Mucosa of stomach (tissue), 1 donor: Measurements from ENCODE around the gene BCL11A.

ENCODE experiments used
- H3K27me3 ChIP-seq: one replicate; pipeline ENCODE4 v1.7.0; 2013; ENCODE audit warnings: mild to moderate bottlenecking, low read length; ENCODE audit not compliant: control insufficient read depth, insufficient read depth
- H3K36me3 ChIP-seq: one replicate; pipeline ENCODE4 v1.7.0; 2013; ENCODE audit warnings: low read length; ENCODE audit not compliant: control insufficient read depth, insufficient read depth
- H3K4me1 ChIP-seq: one replicate; pipeline ENCODE4 v1.7.0; 2013; ENCODE audit warnings: mild to moderate bottlenecking, low read length; ENCODE audit not compliant: control insufficient read depth, insufficient read depth
- H3K4me3 ChIP-seq: one replicate; pipeline ENCODE4 v1.7.0; 2013; ENCODE audit warnings: low read length
- H3K9ac ChIP-seq: one replicate; pipeline ENCODE4 v1.7.0; 2013; ENCODE audit warnings: mild to moderate bottlenecking, low read length, moderate library complexity
- H3K9me3 ChIP-seq: one replicate; pipeline ENCODE4 v1.7.0; 2013; ENCODE audit warnings: mild to moderate bottlenecking, low read length, moderate library complexity; ENCODE audit not compliant: control insufficient read depth
- donor health status: Pancreatic carcinoma.

The BCL11A gene

DNA sequence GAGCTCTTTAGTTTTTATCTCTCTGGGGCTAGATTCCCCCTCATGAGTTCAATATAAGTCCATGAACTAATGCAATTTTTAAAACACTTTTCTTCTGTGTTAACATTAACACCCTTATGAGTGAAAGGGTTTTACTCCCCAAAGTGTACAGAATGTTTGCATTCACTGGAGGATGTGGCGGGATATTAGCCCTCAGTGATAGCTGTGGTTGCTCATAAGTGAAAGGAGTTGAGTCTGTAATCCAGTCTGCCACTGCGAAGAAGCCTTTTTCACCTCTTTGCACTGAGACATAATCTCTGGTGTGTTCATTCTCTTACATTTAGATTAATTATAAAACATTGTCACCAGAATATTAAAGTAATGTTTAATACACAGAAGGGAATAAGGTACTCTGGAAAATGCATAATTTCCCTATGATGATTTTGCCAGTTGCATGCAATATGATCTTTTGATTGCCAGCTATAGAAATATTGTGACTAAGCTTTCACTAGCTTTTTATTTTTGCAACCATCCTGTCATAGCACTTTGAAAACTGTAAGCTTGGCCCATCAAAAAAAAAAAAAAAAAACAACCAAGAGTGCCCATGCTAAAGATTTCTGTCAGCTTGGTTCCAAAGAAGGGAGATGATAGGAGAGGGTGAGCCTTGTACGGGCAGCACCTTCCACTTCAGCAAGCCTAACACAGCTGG, 113.2 kb downstream of the BCL11A start:
- H3K9me3 ChIP-seq, result no peaks in the 10 kb centered on the region
- no peak overlapping the region for H3K4me3 ChIP-seq
- no peaks in the 10 kb centered on the region for H3K36me3 ChIP-seq
- H3K27me3 ChIP-seq, result no peaks in the 10 kb centered on the region
- H3K4me1 ChIP-seq, result no peaks in the 10 kb centered on the region
- no peak overlapping the region for H3K9ac ChIP-seq

DNA sequence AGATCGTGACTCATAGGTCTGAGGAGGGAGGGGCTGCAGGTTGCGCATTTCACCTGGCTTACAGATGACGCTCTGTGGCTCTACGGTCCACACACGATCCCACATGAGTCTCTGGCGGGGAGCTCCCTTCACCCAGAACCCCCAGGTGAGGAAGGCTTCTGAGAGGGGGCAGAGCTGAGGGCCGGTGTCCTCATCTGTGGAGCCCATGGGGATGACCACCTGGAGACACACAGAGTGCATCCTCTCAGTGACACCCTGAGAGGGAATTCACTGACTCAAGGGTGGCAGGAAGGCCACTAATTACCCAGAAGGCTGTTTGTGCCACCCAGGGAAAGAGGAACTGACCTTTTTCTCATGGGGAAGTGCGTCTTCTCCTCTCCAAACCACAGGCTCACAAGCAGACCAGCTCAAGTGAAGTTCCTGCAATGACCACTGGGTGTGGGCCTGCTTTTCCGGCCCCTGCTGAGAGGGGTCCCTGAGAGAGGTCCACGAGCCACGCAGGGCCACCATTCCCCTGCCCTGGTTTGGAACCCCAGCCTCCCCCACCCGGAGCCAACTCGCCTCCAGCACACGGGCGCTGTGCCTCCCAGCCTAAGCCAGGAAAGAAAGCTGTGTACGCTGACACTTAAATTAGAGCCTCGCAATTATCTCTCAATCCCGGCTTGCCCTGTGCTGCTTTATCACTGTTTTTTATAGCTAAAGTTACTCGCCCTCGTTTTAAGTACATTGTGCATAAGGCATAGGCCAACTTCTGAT, 114.1 kb downstream of the BCL11A start:
- H3K4me1 ChIP-seq, result no peaks in the 10 kb centered on the region
- H3K9ac ChIP-seq, result no peak overlapping the region
- H3K9me3 ChIP-seq, result no peaks in the 10 kb centered on the region
- H3K27me3 ChIP-seq, result no peaks in the 10 kb centered on the region
- no peaks in the 10 kb centered on the region for H3K36me3 ChIP-seq
- H3K4me3 ChIP-seq, result no peak overlapping the region

DNA sequence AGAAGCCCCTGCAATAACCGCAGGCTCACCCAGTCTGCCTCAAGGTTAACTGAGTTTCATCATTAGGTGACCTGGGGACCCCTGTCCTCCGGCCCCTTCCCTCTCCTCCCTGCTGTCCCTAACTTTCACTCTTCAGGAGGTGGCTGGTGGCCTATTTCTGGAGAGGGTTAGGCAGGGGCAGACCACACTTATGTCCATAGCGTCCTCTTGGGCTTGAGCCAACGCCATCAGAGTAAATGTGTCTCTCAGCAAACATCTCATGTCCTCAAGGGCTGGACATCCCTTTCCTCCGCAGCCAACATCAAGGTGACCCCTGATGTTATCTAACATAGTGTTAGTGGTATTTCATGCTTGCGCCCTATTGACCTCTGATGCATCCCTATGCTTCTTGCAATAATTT, 114.8 kb downstream of the BCL11A start:
- Histone ChIP-seq H3K36me3 (no peaks in the 10 kb centered on the region), H3K4me3 (no peak overlapping the region), H3K27me3 (no peaks in the 10 kb centered on the region), H3K9me3 (no peaks in the 10 kb centered on the region), H3K4me1 (no peaks in the 10 kb centered on the region), H3K9ac (no peak overlapping the region)

DNA sequence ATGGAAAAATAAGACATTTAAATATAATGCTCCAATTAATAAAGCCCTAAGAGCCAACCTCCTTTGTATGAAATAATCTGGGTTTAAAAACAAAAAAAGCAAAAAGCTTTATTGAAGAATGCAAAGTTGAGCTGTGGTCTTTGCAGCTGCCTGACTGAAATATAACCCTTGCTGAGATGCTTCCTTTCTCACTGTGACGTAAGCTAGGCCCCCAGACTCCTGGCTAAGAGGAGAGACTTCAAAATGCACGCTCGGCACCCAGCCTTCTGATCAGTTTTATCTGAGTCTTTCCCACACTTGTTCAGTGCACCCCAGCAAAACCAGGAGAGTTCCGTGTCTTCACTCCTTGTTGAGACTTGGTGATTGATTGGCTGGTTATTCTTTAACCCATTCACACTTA, 115.3 kb downstream of the BCL11A start:
- Histone ChIP-seq H3K27me3 (no peaks in the 10 kb centered on the region), H3K4me1 (no peaks in the 10 kb centered on the region), H3K9me3 (no peaks in the 10 kb centered on the region), H3K4me3 (no peak overlapping the region), H3K36me3 (no peaks in the 10 kb centered on the region), H3K9ac (no peak overlapping the region)

DNA sequence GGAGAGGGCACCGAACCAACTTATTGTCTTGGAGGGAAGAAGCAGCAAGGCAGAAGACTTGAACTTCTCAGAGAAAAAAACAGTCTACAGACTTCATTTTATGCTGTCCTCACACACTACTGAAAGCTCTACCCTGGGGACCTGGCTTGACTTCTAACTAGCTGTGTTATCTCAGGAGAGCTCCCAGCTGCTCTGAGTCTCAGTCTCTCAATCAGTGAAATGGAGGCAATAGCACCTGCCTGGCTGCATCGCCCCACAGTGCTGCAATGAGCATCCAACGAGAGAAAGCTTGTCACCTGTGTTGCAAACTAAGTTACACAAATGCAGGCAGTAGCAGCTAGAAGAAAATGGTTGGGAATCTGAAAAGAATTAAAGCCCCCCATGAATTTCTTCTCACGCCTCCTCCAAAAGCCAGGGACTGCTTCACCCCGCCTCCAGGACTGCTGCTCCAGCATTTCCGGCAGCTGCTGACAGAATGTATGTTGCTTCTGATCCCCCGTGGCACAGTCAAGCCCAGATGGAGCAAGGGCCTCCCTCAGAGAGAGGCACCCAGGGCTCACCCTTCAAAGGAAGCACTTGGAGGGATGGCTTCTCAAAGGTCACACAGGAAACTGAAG, 116.3 kb downstream of the BCL11A start:
- no peaks in the 10 kb centered on the region for H3K36me3 ChIP-seq
- no peaks in the 10 kb centered on the region for H3K27me3 ChIP-seq
- no peak overlapping the region for H3K4me3 ChIP-seq
- H3K9me3 ChIP-seq, result no peaks in the 10 kb centered on the region
- H3K4me1 ChIP-seq, result no peaks in the 10 kb centered on the region
- no peak overlapping the region for H3K9ac ChIP-seq

DNA sequence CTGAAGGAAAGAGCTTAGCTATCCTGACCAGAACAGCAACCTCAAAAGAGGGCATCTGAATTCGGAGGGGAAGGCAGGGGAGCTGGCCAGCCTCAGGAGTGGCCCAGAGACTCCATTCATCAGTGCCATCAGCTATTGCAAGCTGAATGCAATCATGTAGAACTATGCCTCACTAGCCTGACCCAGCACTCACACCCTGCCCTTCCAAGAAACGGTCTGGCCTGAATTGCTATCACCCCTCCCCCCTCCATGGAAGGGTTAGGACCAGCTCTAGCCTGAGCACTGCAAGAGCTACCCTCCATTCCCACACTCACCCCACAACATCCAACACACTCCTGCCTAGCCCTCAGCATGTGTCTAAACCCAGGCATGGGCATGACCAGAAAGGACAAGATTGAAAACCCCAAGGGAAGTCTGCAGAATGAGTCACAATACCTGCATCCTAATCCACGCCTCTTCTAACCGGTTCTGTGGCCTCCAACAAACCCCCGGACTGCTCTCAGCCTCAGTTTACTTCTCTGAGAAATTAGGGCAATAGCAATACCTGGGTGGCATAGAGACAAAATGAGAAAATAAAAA, 120.3 kb downstream of the BCL11A start:
- Histone ChIP-seq H3K4me1 (no peaks in the 10 kb centered on the region), H3K36me3 (no peaks in the 10 kb centered on the region), H3K9me3 (no peaks in the 10 kb centered on the region)

DNA sequence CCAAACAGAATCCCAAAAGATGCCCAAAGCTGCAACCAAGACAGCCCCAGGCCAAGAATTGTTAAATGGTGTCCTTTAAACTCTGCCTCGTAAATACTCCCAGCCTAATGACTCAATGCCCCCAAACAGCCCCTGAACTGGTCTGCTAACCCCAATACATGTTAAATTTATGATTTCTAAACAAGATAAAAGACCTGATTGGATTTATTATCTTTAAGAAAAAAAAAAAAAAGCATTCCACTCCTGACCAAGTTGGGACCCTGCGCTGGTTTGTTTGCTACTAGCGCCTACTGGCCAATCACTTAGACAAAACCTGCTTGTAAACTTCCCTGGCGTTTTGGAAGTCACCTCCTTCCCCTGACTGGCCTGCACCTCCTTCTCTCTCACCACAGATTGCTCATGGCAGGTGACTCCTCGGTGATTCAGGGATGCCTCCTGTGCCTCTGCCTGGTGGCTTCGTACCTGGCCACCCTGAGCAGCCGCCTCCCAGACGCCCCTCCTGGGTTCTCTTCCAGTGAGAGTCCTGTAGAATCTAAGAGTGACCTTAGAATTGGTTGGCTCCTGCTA, 121.3 kb downstream of the BCL11A start:
- no peaks in the 10 kb centered on the region for H3K9me3 ChIP-seq
- H3K27me3 ChIP-seq, result no peaks in the 10 kb centered on the region
- no peaks in the 10 kb centered on the region for H3K36me3 ChIP-seq
- H3K4me3 ChIP-seq, result no peak overlapping the region
- H3K9ac ChIP-seq, result no peak overlapping the region
- no peaks in the 10 kb centered on the region for H3K4me1 ChIP-seq

More for the DNA sequence above, 120.3 kb downstream of the BCL11A start:
- Histone ChIP-seq H3K27me3 (no peaks in the 10 kb centered on the region), H3K9ac (no peak overlapping the region), H3K4me3 (no peak overlapping the region)

DNA sequence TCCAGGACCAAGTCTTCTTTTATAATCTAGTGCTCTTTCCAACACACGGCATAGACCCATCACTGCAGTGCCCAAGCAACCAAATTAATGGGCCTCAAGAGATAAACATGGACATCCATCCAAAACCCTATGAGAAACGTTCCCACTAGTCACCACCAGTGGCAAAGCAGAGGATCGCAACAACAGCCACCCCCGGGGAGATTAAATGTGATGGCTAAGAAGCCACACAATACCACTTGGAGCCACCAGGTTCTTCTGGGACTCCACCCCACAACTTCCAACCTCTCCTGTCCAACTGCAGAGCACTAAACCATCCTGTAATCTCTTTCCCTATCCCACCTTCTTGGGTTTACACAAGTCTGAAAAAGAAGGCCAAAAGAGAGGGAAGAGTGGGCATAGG, 123.8 kb downstream of the BCL11A start:
- H3K27me3 ChIP-seq, result no peaks in the 10 kb centered on the region
- H3K4me1 ChIP-seq, result no peaks in the 10 kb centered on the region
- no peaks in the 10 kb centered on the region for H3K36me3 ChIP-seq
- no peak overlapping the region for H3K9ac ChIP-seq
- no peak overlapping the region for H3K4me3 ChIP-seq
- no peaks in the 10 kb centered on the region for H3K9me3 ChIP-seq

DNA sequence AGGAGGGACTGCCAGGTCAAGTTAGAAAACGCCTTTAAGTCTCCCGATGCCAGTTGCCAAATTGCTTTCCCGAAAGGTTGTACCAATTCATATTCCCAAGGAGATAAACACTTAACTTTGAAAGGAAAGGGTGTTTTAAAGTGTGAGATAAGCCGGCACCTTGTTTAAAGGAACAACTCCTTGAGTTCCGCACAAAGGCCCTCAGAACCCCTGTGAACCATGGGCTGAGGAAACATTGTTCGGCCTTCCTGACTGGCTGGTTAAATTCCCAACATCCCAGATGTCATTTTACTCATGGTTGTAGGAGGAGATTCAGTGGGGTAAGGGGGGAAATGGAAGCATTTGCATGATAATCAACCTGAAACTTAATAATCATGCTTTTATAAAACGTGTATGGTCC, 126.6 kb downstream of the BCL11A start:
- Histone ChIP-seq H3K9ac (no peak overlapping the region), H3K4me1 (no peaks in the 10 kb centered on the region), H3K27me3 (no peaks in the 10 kb centered on the region), H3K4me3 (no peak overlapping the region), H3K36me3 (no peaks in the 10 kb centered on the region), H3K9me3 (no peaks in the 10 kb centered on the region)

DNA sequence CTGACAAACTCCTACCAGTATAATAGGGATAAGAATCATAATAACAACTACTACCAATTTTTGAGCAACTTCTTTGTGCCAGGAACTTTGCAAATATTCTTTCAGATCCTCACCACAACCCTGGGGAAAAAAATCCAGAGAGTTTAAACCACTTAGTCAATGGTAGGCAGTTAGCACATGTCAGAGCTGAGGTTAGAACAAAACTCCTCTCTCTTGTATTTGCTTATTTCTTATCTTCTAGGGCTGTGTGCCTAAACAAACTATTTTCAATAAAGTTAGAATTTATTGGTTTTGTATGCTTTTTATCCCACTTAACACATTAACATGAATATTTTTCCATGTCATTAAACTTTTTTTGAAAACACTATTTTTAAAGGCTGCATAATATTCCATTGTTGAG, 127.1 kb downstream of the BCL11A start:
- H3K27me3 ChIP-seq, result no peaks in the 10 kb centered on the region
- no peak overlapping the region for H3K9ac ChIP-seq
- H3K9me3 ChIP-seq, result no peaks in the 10 kb centered on the region
- no peaks in the 10 kb centered on the region for H3K4me1 ChIP-seq
- no peaks in the 10 kb centered on the region for H3K36me3 ChIP-seq
- H3K4me3 ChIP-seq, result no peak overlapping the region

DNA sequence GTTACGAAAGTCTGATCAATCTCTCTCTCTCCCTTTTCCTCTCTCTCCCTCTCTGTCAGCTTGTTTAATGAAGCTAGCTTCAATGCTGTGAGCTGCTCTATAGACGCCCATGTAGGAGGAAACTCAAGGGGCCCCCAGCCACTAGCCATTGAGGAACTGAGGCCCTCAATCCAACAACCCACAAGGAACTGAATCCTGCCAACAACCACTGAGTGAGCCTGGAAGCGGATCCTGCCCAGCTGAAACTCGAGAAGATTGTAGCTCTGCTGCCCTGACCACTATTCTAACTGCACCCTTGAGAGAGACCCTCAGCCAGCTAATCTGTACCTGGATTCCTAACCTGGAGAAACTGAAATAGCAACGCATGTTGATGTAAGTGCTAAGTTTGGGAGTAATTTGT, 129.2 kb downstream of the BCL11A start:
- H3K9ac ChIP-seq, result no peak overlapping the region
- H3K36me3 ChIP-seq, result no peaks in the 10 kb centered on the region
- no peak overlapping the region for H3K4me3 ChIP-seq
- no peaks in the 10 kb centered on the region for H3K9me3 ChIP-seq
- H3K4me1 ChIP-seq, result no peaks in the 10 kb centered on the region
- H3K27me3 ChIP-seq, result no peaks in the 10 kb centered on the region

DNA sequence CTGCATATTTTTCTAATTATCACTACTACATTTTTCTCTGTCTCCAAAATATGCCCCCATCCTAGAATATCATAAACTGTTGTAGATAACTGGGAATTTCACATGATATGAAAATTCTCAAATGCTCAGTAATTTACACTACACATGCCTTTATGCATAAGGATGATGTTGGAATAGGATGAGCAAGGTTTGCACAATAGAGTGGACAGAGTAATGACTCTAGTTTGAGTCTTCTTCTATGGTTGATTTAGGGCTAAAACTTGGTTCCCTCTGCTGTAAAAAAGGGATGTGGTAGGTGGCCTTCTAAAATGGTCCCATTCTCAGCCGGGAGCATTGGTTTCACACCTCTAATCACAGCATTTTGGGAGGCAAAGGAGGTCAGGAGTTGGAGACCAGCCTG, 129.9 kb downstream of the BCL11A start:
- H3K27me3 ChIP-seq, result no peaks in the 10 kb centered on the region
- H3K9ac ChIP-seq, result no peak overlapping the region
- no peaks in the 10 kb centered on the region for H3K9me3 ChIP-seq
- no peaks in the 10 kb centered on the region for H3K36me3 ChIP-seq
- no peaks in the 10 kb centered on the region for H3K4me1 ChIP-seq
- no peak overlapping the region for H3K4me3 ChIP-seq
